ENCODE data around the gene PIH1D1. TPM values are rescaled to one million over a fixed set of nuclear protein-coding genes. Genes with fewer than 3 reads are reported as not detected.

Gene PIH1D1
- total and polyA plus RNA-seq, 4 donors: 41.4 to 59.4 (median 47.2) TPM

- Histone ChIP-seq H3K27me3 (ENCODE audit: control insufficient read depth in 4 of 4, insufficient read depth in 4 of 4, low read length in 3 of 4) (peaks cover 0 to 2% (median 0%) of the 10 kb centered on the region in 4 donors), H3K27ac (ENCODE audit: low read depth in 1 of 2, low read length in 2 of 2) (no peak overlapping the region), H3K9me3 (ENCODE audit: control insufficient read depth in 4 of 4, low read length in 3 of 4) (no peaks in the 10 kb centered on the region), H3K4me1 (ENCODE audit: control insufficient read depth in 4 of 4, insufficient read depth in 4 of 4, low read length in 3 of 4) (no peaks in the 10 kb centered on the region), H3K36me3 (ENCODE audit: control insufficient read depth in 4 of 4, insufficient read depth in 3 of 4, low read depth in 1 of 4, low read length in 3 of 4) (no peaks in the 10 kb centered on the region), H3K9ac (ENCODE audit: low read depth in 1 of 2, low read length in 2 of 2) (no peak overlapping the region), H3K4me3 (ENCODE audit: low read depth in 1 of 3, low read length in 3 of 3) (no peak overlapping the region)
- no peak for DNase-seq (ENCODE audit: low spot score)
- TF ChIP-seq RAD21 (IDR thresholded peaks at IDR 0.05) (no peak), RXRA (IDR thresholded peaks at IDR 0.05) (no peak), GABPA (IDR thresholded peaks at IDR 0.05 in 1 of 2, conservative IDR thresholded peaks at IDR 0.05 in 1 of 2) (no peak), NR2F2 (IDR thresholded peaks at IDR 0.05) (no peak), ZBTB33 (IDR thresholded peaks at IDR 0.05) (no peak), SP1 (IDR thresholded peaks at IDR 0.05) (no peak), TAF1 (conservative IDR thresholded peaks at IDR 0.05) (no peak), JUND (IDR thresholded peaks at IDR 0.05) (no peak), EGR1 (IDR thresholded peaks at IDR 0.05; ENCODE audit: low read depth in 2 of 2) (no peak), FOXA2 (IDR thresholded peaks at IDR 0.05) (no peak), FOXA1 (IDR thresholded peaks at IDR 0.05) (no peak)
- TF ChIP-seq, protein P1, sequence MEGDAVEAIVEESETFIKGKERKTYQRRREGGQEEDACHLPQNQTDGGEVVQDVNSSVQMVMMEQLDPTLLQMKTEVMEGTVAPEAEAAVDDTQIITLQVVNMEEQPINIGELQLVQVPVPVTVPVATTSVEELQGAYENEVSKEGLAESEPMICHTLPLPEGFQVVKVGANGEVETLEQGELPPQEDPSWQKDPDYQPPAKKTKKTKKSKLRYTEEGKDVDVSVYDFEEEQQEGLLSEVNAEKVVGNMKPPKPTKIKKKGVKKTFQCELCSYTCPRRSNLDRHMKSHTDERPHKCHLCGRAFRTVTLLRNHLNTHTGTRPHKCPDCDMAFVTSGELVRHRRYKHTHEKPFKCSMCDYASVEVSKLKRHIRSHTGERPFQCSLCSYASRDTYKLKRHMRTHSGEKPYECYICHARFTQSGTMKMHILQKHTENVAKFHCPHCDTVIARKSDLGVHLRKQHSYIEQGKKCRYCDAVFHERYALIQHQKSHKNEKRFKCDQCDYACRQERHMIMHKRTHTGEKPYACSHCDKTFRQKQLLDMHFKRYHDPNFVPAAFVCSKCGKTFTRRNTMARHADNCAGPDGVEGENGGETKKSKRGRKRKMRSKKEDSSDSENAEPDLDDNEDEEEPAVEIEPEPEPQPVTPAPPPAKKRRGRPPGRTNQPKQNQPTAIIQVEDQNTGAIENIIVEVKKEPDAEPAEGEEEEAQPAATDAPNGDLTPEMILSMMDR (IDR thresholded peaks at IDR 0.05; ENCODE audit: low read depth, low read length, missing input control): no peak
- 81% methylated on average over 3 of the region's 3 CpGs for WGBS
Observed at GRCh38 chr19:49411681-49412326, 39.8 kb downstream of the PIH1D1 start.

DNA sequence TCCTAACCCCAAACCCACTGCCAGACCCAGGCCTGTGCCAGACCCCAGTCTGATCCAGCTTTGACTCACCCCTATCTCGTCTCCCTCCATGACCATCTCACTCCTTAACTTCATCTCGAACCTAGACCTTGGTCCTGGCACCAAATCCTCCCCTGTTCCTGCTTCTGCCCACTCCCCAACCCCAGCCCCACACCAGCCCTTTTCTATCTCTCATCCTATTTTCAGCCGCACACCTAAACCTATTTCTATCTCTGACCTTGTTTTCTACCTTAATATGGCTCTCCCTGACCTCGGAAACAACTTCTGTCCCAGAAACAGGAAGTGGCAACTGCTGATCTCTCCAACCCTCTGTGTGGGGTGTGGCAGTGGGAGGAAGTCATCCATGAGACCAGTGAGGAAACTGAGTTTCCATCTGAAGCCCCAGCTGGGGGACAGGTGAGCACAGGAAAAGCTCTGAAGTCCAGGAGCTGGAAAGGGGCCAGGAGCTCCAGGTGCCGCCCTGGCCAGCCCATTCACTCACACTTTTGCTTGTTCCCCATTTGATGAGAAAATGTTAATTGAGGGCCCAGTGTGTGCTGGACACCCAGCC is 42.1 kb downstream of the PIH1D1 start:
- Histone ChIP-seq H3K9ac (ENCODE audit: low read depth in 1 of 2, low read length in 2 of 2) (no peak overlapping the region), H3K4me1 (ENCODE audit: control insufficient read depth in 4 of 4, insufficient read depth in 4 of 4, low read length in 3 of 4) (no peaks in the 10 kb centered on the region), H3K36me3 (ENCODE audit: control insufficient read depth in 4 of 4, insufficient read depth in 3 of 4, low read depth in 1 of 4, low read length in 3 of 4) (no peaks in the 10 kb centered on the region), H3K9me3 (ENCODE audit: control insufficient read depth in 4 of 4, low read length in 3 of 4) (no peaks in the 10 kb centered on the region), H3K27me3 (ENCODE audit: control insufficient read depth in 4 of 4, insufficient read depth in 4 of 4, low read length in 3 of 4) (peaks cover 0 to 2% (median 0%) of the 10 kb centered on the region in 4 donors), H3K27ac (ENCODE audit: low read depth in 1 of 2, low read length in 2 of 2) (no peak overlapping the region), H3K4me3 (ENCODE audit: low read depth in 1 of 3, low read length in 3 of 3) (no peak overlapping the region)
- WGBS: 77% methylated on average over 5 of the region's 5 CpGs
- DNase-seq (ENCODE audit: low spot score): no peak
- TF ChIP-seq, protein P2, sequence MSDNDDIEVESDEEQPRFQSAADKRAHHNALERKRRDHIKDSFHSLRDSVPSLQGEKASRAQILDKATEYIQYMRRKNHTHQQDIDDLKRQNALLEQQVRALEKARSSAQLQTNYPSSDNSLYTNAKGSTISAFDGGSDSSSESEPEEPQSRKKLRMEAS (IDR thresholded peaks at IDR 0.05): no peak
- TF ChIP-seq NR2F2 (IDR thresholded peaks at IDR 0.05) (no peak), EGR1 (IDR thresholded peaks at IDR 0.05; ENCODE audit: low read depth in 2 of 2) (no peak), RAD21 (IDR thresholded peaks at IDR 0.05) (no peak), RXRA (IDR thresholded peaks at IDR 0.05) (no peak), ZBTB33 (IDR thresholded peaks at IDR 0.05) (no peak), YY1 (IDR thresholded peaks at IDR 0.05) (no peak), SP1 (IDR thresholded peaks at IDR 0.05) (no peak), TAF1 (conservative IDR thresholded peaks at IDR 0.05) (no peak), GABPA (IDR thresholded peaks at IDR 0.05 in 1 of 2, conservative IDR thresholded peaks at IDR 0.05 in 1 of 2) (no peak), FOXA1 (IDR thresholded peaks at IDR 0.05) (no peak), HNF4A (conservative IDR thresholded peaks at IDR 0.05) (no peak), HNF4G (IDR thresholded peaks at IDR 0.05) (no peak), FOXA2 (IDR thresholded peaks at IDR 0.05) (no peak), JUND (IDR thresholded peaks at IDR 0.05) (no peak)
- TF ChIP-seq, protein P1 (IDR thresholded peaks at IDR 0.05; ENCODE audit: low read depth, low read length, missing input control): no peak
- TF ChIP-seq, protein P3, sequence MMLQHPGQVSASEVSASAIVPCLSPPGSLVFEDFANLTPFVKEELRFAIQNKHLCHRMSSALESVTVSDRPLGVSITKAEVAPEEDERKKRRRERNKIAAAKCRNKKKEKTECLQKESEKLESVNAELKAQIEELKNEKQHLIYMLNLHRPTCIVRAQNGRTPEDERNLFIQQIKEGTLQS (IDR thresholded peaks at IDR 0.05): no peak
